SK-N-MC (cell line): ENCODE results near the gene UBR2.
"Not testable (repeated sequence)": the region's sequence is repeated elsewhere in the genome, so short reads cannot be mapped to it uniquely, and the experiment has no call there.

Source experiments
- DNase-seq: peaks from one replicate; pipeline ENCODE4 v3.0.0-alpha.2; 2011; ENCODE audit warnings: low read depth, low spot score
- H3K27ac ChIP-seq: fragments of 200-600 bp; sonication (generic); 2 replicates; pipeline ENCODE4 v1.5.1; 2016; ENCODE audit warnings: mixed run types
- H3K36me3 ChIP-seq: fragments of 200-600 bp; sonication (generic); 2 replicates; pipeline ENCODE4 v1.6.1; 2017; ENCODE audit warnings: antibody characterized with exemption, low read length, mixed read lengths; ENCODE audit not compliant: insufficient read depth
- H3K4me3 ChIP-seq: fragments of 200-600 bp; sonication (generic); 2 replicates; pipeline ENCODE4 v1.5.1; 2016
- H3K9ac ChIP-seq: fragments of 200-600 bp; sonication (generic); 2 replicates; pipeline ENCODE4 v1.8.0; 2017; ENCODE audit warnings: mixed run types, mixed read lengths; ENCODE audit not compliant: insufficient read length
- H3K9me3 ChIP-seq: fragments of 200-600 bp; sonication (generic); 2 replicates; pipeline ENCODE4 v1.6.1; 2017; ENCODE audit warnings: low read depth, mild to moderate bottlenecking, antibody characterized with exemption, low read length, moderate library complexity, mixed read lengths
- EZH2 ChIP-seq: fragments of 200-600 bp; sonication (generic); IDR thresholded peaks from one replicate; pipeline ENCODE4 v1.6.1; 2017; ENCODE audit warnings: antibody characterized with exemption
- FOXP2 ChIP-seq: optimal IDR thresholded peaks from 2 replicates; pipeline ENCODE3; 2011; ENCODE audit warnings: mild to moderate bottlenecking, moderate library complexity; ENCODE audit not compliant: insufficient read depth; ENCODE audit errors: extremely low read length, control extremely low read depth
- POLR2AphosphoS5 ChIP-seq: IDR thresholded peaks from 2 replicates; pipeline ENCODE4 v1.6.1; 2012; ENCODE audit warnings: mild to moderate bottlenecking, low read depth, low read length, borderline replicate concordance

UBR2 gene

GRCh38 chr6:42652024-42652746 lies 88.4 kb downstream of the UBR2 start:
- Histone ChIP-seq H3K27ac (no peak overlapping the region), H3K4me3 (no peak overlapping the region), H3K36me3 (peaks cover 18% of the 10 kb centered on the region), H3K9ac (no peak overlapping the region), H3K9me3 (no peaks in the 10 kb centered on the region)
- DNase-seq, result no peak
- TF ChIP-seq FOXP2, result no peak

- DNase-seq, result no peak
- H3K9ac ChIP-seq, result no peak overlapping the region
- H3K4me3 ChIP-seq, result no peak overlapping the region
- H3K36me3 ChIP-seq, result peaks cover 29% of the 10 kb centered on the region
- H3K9me3 ChIP-seq, result no peaks in the 10 kb centered on the region
- TF ChIP-seq POLR2AphosphoS5, result no peak
- TF ChIP-seq FOXP2, result no peak
- no peak for TF ChIP-seq EZH2
- H3K27ac ChIP-seq, result no peak overlapping the region
Measured at GRCh38 chr6:42653851-42654250, 90.0 kb downstream of the UBR2 start.

- no peak overlapping the region for H3K9ac ChIP-seq
- peaks cover 43% of the 10 kb centered on the region for H3K36me3 ChIP-seq
- no peak overlapping the region for H3K27ac ChIP-seq
Measured at GRCh38 chr6:42659806-42660205, 96.0 kb downstream of the UBR2 start.

GRCh38 chr6:42661540-42662153 lies 97.8 kb downstream of the UBR2 start:
- H3K36me3 ChIP-seq, result peaks cover 47% of the 10 kb centered on the region
- peak; percentile 24 for DNase-seq
- TF ChIP-seq POLR2AphosphoS5 (no peak), EZH2 (no peak), FOXP2 (no peak)
- H3K9me3 ChIP-seq, result no peaks in the 10 kb centered on the region
- H3K4me3 ChIP-seq, result no peak overlapping the region
- H3K9ac ChIP-seq, result no peak overlapping the region
- no peak overlapping the region; the same call in 1 of the 2 replicates for H3K27ac ChIP-seq

More at GRCh38 chr6:42659806-42660205, 96.0 kb downstream of the UBR2 start:
- TF ChIP-seq FOXP2, result no peak
- no peak for TF ChIP-seq EZH2
- no peak for TF ChIP-seq POLR2AphosphoS5
- H3K9me3 ChIP-seq, result no peaks in the 10 kb centered on the region
- DNase-seq, result no peak
- H3K4me3 ChIP-seq, result no peak overlapping the region

GRCh38 chr6:42664718-42665117 lies 100.9 kb downstream of the UBR2 start:
- no peak overlapping the region for H3K4me3 ChIP-seq
- TF ChIP-seq EZH2, result no peak
- TF ChIP-seq POLR2AphosphoS5, result no peak
- TF ChIP-seq FOXP2, result no peak
- DNase-seq, result no peak
- H3K9me3 ChIP-seq, result no peaks in the 10 kb centered on the region
- no peak overlapping the region for H3K9ac ChIP-seq
- no peak overlapping the region for H3K27ac ChIP-seq
- peaks cover 40% of the 10 kb centered on the region for H3K36me3 ChIP-seq

GRCh38 chr6:42674368-42674767 lies 110.5 kb downstream of the UBR2 start:
- peaks cover 61% of the 10 kb centered on the region for H3K36me3 ChIP-seq
- H3K27ac ChIP-seq, result not testable (repeated sequence)

GRCh38 chr6:42674780-42675179 lies 111.0 kb downstream of the UBR2 start:
- H3K36me3 ChIP-seq, result peaks cover 61% of the 10 kb centered on the region
- DNase-seq, result no peak
- H3K9ac ChIP-seq, result no peak overlapping the region
- H3K9me3 ChIP-seq, result no peaks in the 10 kb centered on the region
- no peak for TF ChIP-seq POLR2AphosphoS5
- TF ChIP-seq EZH2, result no peak
- no peak for TF ChIP-seq FOXP2
- no peak overlapping the region for H3K4me3 ChIP-seq
- H3K27ac ChIP-seq, result no peak overlapping the region

More at GRCh38 chr6:42674368-42674767, 110.5 kb downstream of the UBR2 start:
- not testable (repeated sequence) for DNase-seq, H3K9me3 ChIP-seq, H3K4me3 ChIP-seq, H3K9ac ChIP-seq

GRCh38 chr6:42679358-42679757 lies 115.5 kb downstream of the UBR2 start:
- H3K36me3 ChIP-seq, result peaks cover 56% of the 10 kb centered on the region
- TF ChIP-seq EZH2 (no peak), FOXP2 (no peak), POLR2AphosphoS5 (no peak)

GRCh38 chr6:42688281-42688680 lies 124.5 kb downstream of the UBR2 start:
- no peak for DNase-seq
- no peak overlapping the region for H3K9ac ChIP-seq
- H3K36me3 ChIP-seq, result peaks cover 41% of the 10 kb centered on the region
- H3K4me3 ChIP-seq, result no peak overlapping the region
- no peaks in the 10 kb centered on the region for H3K9me3 ChIP-seq
- TF ChIP-seq POLR2AphosphoS5, result no peak
- TF ChIP-seq FOXP2, result no peak
- no peak for TF ChIP-seq EZH2
- H3K27ac ChIP-seq, result no peak overlapping the region

More at GRCh38 chr6:42679358-42679757, 115.5 kb downstream of the UBR2 start:
- no peak overlapping the region for H3K27ac ChIP-seq
- no peak overlapping the region for H3K4me3 ChIP-seq
- no peak for DNase-seq
- no peaks in the 10 kb centered on the region for H3K9me3 ChIP-seq
- H3K9ac ChIP-seq, result no peak overlapping the region
